ENCODE data around the gene TRABD.

TRABD gene

GRCh38 chr22:50205781-50206569 lies 20.3 kb downstream of the TRABD start:
- DNase-seq, result no peak

GRCh38 chr22:50206599-50206998 lies 20.9 kb downstream of the TRABD start:
- no peak for DNase-seq

GRCh38 chr22:50207383-50208140 lies 21.8 kb downstream of the TRABD start:
- no peak for DNase-seq

GRCh38 chr22:50208430-50208938 lies 22.8 kb downstream of the TRABD start:
- no peak for DNase-seq

- DNase-seq, result no peak
Observed at GRCh38 chr22:50208939-50209892, 23.5 kb downstream of the TRABD start.

- DNase-seq, result peak; percentile 57
Observed at GRCh38 chr22:50209893-50210292, 24.2 kb downstream of the TRABD start.

GRCh38 chr22:50210378-50211139 lies 24.8 kb downstream of the TRABD start:
- DNase-seq, result no peak

GRCh38 chr22:50211147-50211546 lies 25.4 kb downstream of the TRABD start:
- no peak for DNase-seq

- no peak for DNase-seq
Observed at GRCh38 chr22:50213263-50213662, 27.6 kb downstream of the TRABD start.

GRCh38 chr22:50215297-50216054 lies 29.8 kb downstream of the TRABD start:
- no peak for DNase-seq

- no peak for DNase-seq
Observed at GRCh38 chr22:50216055-50216683, 30.5 kb downstream of the TRABD start.

- no peak for DNase-seq
Observed at GRCh38 chr22:50216684-50217520, 31.2 kb downstream of the TRABD start.

- no peak for DNase-seq
Observed at GRCh38 chr22:50217543-50218152, 31.9 kb downstream of the TRABD start.

- DNase-seq, result no peak
Observed at GRCh38 chr22:50218153-50218995, 32.7 kb downstream of the TRABD start.

GRCh38 chr22:50218996-50219727 lies 33.4 kb downstream of the TRABD start:
- peak; percentile 80 for DNase-seq

GRCh38 chr22:50219800-50220602 lies 34.3 kb downstream of the TRABD start:
- no peak for DNase-seq

Data from fibroblast of skin of right quadriceps (primary cell).